Bronchial epithelial cell (primary cell): ENCODE results near the gene SLC45A1. TPM values are rescaled to one million over a fixed set of nuclear protein-coding genes. Genes with fewer than 3 reads are reported as not detected.

Experiments used
- DNase-seq: peaks from one replicate; pipeline ENCODE4 v3.0.0-alpha.2; 2010; ENCODE audit warnings: low read depth
- FAIRE-seq: peaks from 2 replicates; lab custom pipeline; 2011; peaks lifted over from hg19 to GRCh38; lab: Jason Lieb, UNC
- H3K27me3 ChIP-seq: 2 replicates; pipeline ENCODE4 v1.5.1; 2011; ENCODE audit warnings: low read length; ENCODE audit not compliant: control insufficient read depth, insufficient read depth
- H3K36me3 ChIP-seq: 2 replicates; pipeline ENCODE4 v1.5.1; 2011; ENCODE audit warnings: low read length; ENCODE audit not compliant: control insufficient read depth, insufficient read depth
- H3K4me3 ChIP-seq: 2 replicates; pipeline ENCODE4 v1.5.1; 2011; ENCODE audit warnings: mild to moderate bottlenecking, low read depth, low read length, control low read depth
- total RNA-seq: library from RNA; depleted of rRNA; stranded (reverse); fragments of >200 nt; gene quantifications from 2 replicates; pipeline ENCODE4 v1.2.1, GENCODE V29; 2014
- TF ChIP-seq, protein P1 (sequence below): IDR thresholded peaks from 2 replicates; pipeline ENCODE4 v1.5.1; 2011; ENCODE audit warnings: mild to moderate bottlenecking, moderate library complexity, low read length, control low read depth, inconsistent platforms; ENCODE audit not compliant: insufficient read depth, severe bottlenecking

Gene SLC45A1
- total RNA-seq, 1 donor from 2014 or later, result 0.26 TPM

DNA sequence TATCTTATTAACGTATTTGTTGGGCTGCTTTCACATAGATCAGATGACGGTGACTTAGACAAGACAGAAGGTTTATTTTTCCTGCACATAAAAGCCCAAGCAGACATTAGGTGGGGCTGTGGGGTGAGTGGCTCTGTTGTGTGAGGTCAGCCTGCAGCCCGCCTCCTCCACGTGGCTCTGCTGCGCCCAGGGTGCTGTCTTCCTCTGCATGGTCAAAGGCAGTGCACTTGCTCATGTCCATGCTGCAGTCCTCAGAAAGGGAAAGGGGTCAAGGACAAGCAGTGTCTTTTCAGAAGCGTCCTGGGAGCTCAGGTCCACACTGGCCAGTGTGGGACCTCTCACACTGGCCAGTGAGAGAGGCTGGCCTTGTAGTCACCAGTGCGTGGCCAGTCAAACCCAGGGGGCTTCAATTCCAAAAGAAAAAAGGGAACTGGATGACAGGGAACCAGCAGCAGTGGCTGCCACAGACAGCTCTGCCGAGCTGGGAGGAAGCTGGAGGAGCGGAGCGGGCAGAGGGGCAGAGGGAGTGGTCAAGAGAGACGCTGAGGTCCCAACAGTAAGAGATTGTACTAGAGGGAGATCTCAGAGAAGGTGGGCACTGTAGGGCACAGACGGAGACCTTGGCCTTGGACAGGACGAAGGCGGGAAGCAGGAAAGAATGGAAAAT, 35.9 kb upstream of the SLC45A1 start:
- TF ChIP-seq, protein P1, sequence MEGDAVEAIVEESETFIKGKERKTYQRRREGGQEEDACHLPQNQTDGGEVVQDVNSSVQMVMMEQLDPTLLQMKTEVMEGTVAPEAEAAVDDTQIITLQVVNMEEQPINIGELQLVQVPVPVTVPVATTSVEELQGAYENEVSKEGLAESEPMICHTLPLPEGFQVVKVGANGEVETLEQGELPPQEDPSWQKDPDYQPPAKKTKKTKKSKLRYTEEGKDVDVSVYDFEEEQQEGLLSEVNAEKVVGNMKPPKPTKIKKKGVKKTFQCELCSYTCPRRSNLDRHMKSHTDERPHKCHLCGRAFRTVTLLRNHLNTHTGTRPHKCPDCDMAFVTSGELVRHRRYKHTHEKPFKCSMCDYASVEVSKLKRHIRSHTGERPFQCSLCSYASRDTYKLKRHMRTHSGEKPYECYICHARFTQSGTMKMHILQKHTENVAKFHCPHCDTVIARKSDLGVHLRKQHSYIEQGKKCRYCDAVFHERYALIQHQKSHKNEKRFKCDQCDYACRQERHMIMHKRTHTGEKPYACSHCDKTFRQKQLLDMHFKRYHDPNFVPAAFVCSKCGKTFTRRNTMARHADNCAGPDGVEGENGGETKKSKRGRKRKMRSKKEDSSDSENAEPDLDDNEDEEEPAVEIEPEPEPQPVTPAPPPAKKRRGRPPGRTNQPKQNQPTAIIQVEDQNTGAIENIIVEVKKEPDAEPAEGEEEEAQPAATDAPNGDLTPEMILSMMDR, result no peak
- no peak for FAIRE-seq
- H3K4me3 ChIP-seq, result no peak overlapping the region

DNA sequence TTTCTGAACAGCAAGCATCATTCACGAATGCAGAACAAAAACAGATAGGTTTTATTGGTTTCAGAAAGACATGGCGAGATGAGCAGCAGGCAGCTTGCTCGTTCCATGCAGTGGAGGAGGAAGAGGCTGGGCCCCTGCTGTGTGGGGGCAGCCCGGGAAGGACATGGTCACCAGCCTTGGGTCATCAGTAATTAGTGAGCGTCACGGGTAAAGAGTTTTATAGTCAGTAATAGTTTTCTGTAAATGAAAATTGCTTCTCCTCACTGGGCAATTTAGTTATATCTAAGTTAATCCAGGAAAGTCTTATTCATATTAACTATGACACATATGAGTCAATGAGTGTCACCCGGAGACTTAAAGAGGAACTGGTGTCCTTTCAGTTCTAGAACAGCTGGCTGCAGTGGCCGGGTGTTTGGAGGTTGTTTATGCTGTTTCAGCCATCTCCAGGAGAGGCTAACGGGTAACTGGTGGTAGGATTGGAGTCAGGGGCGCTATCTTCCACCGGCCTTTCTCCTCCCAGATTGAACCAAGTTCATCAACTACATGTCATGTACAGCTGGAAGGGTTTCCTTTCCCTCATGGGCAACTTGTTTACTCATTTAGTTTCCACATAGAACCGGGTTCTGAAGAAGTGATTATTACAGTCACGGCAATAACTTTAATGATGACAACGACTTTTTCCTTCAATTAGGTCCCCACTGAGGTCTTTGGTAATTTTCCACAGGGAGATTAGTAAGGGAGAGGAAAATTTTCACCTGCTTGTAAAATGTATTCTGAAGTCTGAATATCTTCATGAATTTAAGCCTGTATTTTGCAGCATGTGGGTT, 34.6 kb upstream of the SLC45A1 start:
- TF ChIP-seq, protein P1, result no peak
- Histone ChIP-seq H3K4me3 (no peak overlapping the region), H3K27me3 (no peaks in the 10 kb centered on the region), H3K36me3 (no peaks in the 10 kb centered on the region)
- FAIRE-seq (no peak), DNase-seq (no peak)

More for the DNA sequence above, 35.9 kb upstream of the SLC45A1 start:
- no peak for DNase-seq
- Histone ChIP-seq H3K36me3 (no peaks in the 10 kb centered on the region), H3K27me3 (no peaks in the 10 kb centered on the region)

DNA sequence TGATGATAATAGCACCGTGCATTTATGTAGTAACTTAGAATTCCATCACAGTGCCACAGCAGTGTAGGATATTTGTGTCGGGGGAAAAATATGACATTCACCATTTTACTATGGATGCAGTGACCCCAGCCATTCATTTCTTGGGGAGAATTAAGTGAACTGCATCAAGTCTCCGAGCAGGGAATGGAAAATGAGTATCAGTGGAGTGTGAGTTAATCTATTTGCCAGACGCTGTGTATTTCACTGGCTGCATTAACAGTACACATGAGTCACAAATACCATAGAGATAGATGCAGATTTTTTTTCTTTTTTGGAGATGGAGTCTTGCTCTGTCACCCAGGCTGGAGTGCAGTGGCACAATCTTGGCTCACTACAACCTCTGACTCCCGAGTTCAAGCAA, 33.8 kb upstream of the SLC45A1 start:
- Histone ChIP-seq H3K27me3 (no peaks in the 10 kb centered on the region), H3K4me3 (no peak overlapping the region), H3K36me3 (no peaks in the 10 kb centered on the region)
- FAIRE-seq (no peak), DNase-seq (peak; percentile 18)
- TF ChIP-seq, protein P1, result no peak

DNA sequence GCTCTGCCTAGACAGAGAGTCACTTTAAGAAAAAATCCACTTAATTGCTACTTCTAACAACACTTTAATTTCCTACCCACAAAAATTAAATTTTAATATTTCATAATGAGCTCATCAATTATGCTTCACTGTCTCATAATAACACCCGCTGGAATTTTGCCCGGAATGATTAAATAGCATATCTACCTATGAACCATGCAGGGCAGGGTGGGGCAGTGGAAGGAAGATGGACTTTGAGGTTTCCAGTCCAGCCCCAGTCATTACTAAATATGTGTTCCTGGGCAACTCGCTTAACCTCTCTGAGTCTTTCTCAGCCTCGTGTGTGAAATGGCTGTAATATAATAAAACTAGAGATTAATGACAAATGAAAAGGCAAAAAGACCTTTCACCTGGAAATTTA, 32.8 kb upstream of the SLC45A1 start:
- no peak for FAIRE-seq
- DNase-seq, result no peak
- Histone ChIP-seq H3K36me3 (no peaks in the 10 kb centered on the region), H3K27me3 (no peaks in the 10 kb centered on the region), H3K4me3 (no peak overlapping the region)
- TF ChIP-seq, protein P1, result no peak

- Histone ChIP-seq H3K4me3 (no peak overlapping the region), H3K27me3 (no peaks in the 10 kb centered on the region), H3K36me3 (no peaks in the 10 kb centered on the region)
- TF ChIP-seq, protein P1, result no peak
- FAIRE-seq, result no peak
- DNase-seq, result no peak
These were observed 31.9 kb upstream of the SLC45A1 start for GRCh38 chr1:8285965-8286364.
